Activated CD8-positive, alpha-beta memory T cell treated with anti-CD3 and anti-CD28 coated beads for 24 hours (primary cell): Measurements from ENCODE around the gene PTGER3.

Source experiments
- DNase-seq: peaks from one replicate; pipeline ENCODE4 v3.0.0-alpha.2; 2020

The PTGER3 gene

DNA sequence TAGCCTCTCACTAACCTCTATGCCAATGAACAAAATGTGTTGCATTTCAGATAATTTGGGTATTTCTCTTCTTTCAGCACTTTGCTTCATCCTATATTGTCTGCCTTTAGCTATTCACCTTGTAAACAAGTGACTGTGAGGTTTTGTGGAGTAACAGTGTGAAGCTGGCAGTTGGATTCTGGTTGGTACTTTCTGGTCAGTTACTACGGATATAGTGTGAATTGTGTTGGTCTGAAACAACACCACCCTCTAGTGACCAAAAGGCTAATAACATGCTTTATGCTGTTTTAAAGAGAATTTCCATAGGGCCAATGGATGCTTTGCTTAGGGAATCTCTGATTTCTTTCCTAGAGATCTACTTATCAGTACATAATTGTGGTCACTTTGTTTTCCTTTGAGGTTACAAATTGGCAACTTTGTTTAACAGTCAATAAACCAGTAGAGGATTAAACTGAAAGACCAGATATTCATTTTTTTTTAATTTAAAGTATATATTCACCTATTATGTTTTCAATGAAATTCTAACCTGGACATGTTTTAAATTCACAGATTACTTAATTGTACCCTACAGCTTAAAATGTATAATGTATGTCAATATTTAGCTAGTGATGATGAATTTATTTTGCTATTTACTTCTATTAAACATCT lies 2.5 kb upstream of the PTGER3 start:
- DNase-seq: no peak

DNA sequence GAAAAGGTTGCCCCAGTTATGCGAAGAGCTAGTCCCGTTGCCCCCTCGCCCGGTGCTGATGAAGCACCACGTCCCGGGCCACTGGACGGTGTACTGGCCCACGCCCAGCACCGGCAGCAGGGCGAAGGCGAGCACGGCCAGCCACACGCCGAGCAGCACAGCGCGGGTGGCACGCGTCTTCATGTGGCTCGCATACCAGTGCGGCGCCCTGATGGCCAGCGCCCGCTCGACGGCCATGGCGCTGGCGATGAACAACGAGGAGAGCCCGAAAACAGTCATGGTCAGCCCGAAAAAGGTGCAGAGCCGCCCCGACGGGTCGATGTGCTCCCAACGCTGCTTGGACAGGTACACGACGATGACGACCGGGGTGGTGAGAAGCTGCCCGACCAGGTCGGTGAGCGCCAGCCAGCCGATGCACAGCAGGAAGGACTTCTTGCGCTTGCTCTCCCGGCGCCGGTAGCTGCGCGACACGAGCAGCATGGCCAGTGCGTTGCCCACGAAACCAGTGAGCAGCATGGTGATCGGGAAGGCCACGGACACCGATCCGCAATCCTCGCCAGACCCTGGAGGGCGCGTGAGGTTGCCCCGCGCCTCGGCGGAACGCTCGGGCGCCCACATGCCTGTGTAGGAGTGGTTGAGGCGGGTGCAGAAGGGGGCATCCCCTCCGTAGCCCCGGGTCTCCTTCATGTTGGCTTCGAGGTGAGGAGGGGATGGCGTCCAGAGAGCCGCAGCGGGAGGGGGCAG lies 553 bp downstream of the PTGER3 start:
- peak; percentile 73 for DNase-seq

DNA sequence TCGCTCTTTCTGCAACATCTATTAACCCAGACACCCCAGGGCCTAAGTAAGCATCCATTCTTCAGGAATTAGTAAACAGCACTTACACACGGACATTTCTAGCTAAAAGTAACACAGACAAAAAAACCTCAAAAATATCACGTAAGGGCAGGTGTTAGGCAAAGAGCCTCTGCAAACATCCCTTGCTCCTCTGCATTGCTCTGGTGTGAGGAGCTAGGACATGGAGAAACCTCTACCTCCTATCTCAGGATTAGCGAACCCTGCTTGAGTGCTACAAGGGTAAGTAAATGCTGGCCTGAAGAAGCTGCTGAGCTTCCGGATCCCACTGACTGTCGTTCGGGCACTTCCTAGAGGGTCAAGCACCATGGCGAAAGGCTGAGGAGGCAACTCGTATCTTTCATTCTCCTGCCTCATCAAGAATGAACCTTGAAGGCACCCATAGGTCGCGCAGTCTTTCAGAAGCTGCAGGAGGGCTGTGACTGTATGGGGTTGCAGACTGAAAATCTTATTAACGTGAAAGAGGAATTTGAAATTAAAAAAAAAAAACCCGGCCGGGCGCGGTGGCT lies 2.1 kb downstream of the PTGER3 start:
- no peak for DNase-seq

DNA sequence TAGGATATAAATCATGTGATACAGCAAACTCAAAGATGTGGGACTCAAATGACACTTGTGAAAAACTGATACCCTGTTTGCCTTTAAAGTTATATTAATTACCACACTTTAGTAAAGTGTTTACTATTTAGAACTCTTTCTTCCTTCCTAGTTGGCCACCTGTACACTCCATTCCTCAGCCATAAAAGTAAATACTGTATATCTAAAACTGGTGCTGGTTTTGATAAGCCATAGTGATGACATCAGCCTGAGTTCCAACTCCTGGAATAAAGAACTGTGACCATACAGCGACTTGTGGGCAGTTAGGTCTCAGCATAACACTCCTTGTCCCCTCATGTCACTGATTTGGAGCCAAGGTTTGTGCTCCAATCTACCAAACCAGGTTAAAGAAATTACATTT lies 2.8 kb downstream of the PTGER3 start:
- no peak for DNase-seq

DNA sequence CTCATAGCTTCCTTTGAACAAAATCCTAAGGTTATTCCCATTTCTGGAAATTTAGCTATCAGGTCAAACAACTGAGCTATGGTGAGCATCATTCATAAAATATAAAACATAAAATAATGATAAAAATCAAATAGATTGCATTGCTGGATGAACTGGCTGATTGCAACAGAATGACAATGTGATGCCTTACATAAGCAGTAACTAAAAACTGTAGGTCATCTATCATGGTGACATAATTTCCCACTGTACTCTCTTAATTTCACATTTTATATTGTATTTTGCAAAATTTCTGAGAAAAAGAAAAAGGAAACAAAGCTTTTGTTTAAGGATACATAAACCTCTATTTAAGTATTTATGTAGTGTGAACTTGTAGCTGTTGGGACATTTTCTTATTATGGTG lies 4.6 kb downstream of the PTGER3 start:
- no peak for DNase-seq

DNA sequence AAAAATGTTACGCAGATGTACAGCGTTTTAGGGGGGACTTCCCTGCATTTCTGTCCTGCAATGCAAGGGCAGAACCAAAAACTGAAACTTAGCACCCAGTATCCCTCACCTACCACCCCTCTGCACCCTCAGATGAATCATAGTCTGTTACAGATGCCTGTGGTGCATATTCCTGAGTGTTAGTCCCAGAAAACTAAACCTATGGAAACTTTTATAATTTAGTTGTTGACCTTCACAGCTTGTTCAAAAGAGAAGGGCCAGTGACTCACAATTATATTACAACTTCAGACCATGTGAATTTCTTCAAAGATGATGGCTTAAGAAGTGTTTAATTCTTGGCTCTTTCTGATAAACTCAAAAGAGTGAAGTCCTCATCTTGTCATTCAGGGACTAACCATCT lies 5.8 kb downstream of the PTGER3 start:
- DNase-seq: no peak

DNA sequence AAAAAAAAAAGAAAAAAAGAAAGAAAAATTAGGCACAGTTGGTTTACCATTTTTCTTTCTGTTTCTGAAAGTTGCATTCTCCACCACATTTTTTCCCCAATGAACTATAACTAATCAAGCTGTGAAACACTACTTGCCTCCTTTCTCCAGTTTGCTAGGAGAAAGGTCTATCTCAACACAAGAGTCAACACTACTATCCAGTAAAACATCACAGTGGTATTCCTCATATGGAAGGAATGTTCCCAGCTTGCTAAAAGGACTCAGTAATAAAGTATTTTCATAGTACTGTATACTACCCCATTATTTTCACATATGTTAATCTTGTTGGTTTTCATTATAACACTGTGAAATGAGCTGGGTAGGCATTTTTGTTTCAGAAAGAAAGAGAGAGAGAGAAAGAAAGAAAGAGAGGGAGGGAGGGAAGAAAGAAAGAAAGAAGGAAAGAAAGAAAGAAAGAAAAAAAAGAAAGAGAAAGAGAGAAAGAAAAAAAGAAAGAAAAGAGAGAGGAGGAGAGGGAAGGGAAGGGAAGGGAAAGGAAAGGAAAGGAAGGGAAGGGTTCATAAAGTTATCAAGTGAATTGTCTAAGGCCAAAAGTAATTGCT lies 7.9 kb downstream of the PTGER3 start:
- no peak for DNase-seq

DNA sequence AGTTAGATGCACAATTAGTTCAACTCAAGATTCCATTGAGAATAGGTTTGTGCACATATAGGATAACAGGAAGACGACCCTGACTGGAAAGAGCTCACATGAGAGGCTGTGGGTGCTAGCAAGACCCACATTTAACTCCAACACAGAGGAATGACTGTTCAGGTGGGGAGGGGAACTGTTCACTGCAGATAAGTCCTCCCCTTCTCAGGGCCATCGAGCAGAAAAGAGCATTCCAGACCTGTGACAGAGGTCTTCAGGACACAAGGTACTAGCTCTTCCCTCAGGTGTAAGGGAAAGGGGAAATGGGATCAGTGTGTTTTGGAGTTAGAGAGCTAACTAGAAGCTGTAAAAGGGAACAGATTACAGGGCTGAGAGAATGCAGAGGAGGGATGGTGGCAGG lies 8.7 kb downstream of the PTGER3 start:
- no peak for DNase-seq

DNA sequence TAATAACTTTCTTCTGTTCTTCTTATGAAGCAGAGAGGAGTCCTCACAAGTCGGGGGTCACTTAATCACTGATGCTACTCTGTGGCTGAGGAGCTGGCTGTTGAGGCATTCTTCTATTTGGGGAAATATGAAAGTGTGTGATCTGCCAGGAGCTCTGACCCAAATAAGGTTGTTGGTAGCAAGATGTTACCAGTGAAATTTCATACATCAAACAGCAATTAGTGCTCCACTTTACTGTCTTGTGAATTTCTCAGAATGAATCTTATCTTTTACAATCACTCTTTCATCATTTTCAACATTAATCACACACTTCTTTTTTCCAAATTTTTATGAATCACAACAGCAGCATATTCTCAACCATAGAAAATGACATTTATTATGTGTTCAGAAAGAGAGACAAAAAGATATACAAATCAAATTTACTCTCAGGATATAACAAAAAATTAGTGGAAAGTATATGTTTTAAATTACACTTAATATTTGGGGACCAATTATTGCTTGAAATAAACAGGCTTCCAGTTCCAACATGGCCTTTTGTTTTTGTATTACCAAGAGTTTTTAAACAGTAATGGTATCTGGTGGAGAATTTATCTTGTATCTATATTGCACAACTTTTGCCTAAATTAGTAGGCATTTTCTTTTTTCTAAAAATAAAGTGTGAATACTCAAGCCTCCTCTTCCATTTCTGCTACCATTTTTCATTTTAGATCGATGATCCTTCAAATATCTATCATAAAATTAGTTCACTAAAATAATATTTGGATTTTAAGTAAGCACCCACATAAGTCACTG lies 9.6 kb downstream of the PTGER3 start:
- DNase-seq: no peak

DNA sequence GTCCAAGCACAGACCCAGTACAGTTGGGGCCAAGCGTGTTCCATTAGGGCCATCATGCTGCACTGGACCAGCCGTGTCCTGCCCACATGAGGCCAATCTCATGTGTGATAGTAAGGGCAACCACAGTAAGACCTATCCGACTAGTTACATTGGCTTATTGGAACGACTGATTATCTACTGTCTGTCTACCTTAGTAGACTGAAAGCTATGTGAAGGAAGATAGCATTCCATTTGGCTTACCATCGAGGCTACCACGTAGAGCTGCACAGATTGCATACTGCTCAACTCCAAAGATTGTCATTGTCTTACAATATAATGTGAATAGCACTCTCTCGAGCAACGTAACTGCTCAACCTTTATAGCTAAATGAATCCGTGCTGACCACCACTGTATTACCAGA lies 10.6 kb downstream of the PTGER3 start:
- DNase-seq: no peak

DNA sequence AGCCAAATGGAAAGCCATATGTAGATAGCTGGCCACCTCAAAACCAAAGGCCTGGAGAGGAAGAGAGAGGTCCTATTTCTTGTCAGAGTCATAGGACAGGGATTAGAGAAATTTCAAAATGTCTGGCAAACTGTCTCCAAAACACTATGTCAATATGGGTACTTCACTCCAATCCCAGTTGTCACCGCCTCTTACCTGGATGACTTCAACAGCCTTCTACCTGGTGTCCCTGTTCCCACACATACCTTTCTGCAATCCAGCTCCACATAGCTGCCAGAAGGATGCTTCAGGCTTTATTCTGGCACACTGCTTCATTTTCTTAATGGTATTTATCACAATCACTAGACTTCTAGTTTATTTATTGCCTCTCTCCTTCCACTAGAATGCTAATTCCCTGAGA lies 14.5 kb downstream of the PTGER3 start:
- no peak for DNase-seq

DNA sequence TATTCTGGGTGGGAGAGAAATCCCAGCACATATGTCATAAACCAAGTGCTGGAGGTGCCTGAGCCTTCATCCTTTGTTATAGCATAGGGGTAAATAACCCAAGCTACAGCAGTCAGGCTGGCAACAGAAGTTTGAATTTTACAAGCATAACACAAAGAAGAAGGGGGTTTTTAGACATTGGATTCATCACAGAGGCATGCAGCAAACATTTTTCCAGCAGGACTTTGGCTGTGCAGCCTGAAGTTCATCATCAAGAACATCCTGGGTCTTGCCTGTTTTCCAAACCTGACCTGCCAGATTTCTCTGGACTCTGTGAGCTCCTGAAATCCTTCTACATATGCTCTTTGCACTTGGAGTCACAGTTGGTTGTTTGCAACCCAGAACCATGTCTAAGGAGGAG lies 16.2 kb downstream of the PTGER3 start:
- DNase-seq: no peak

DNA sequence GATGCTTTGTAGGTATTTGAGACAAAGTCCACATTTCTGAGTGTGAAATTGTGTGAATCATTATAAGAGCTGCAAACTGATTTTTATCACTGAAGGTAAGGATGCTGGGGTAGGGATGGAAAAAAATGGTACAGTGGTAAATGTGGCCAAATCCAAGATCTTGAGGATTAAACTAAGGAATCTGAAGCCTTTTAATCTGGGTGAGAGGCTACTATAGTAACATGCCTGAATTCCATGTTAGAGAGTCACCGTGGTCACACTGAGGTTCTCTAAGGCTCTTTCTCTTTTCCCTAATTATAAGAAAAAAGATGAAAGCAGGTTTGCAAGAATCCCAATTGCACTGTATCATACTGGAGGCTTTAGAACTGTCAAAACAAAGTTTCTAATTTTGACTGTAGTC lies 17.6 kb downstream of the PTGER3 start:
- no peak for DNase-seq

DNA sequence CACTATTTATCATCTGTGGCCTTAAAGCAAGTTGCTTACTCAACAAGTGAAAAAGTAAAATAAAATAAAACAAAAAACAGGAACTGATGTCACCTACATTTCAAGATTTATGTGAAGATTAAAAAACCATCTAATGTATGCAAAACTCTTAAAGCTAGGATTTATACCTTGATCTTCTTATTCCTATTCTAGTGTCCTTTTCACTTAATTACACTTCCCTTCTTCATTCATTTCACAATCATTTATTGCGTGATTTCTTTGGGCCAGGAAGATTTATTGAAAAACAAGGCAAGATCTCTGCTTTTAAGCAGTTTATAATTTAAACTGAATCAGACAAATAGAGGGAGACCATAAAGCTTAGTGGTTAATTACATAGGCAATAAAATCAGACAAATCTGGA lies 18.6 kb downstream of the PTGER3 start:
- DNase-seq: no peak

DNA sequence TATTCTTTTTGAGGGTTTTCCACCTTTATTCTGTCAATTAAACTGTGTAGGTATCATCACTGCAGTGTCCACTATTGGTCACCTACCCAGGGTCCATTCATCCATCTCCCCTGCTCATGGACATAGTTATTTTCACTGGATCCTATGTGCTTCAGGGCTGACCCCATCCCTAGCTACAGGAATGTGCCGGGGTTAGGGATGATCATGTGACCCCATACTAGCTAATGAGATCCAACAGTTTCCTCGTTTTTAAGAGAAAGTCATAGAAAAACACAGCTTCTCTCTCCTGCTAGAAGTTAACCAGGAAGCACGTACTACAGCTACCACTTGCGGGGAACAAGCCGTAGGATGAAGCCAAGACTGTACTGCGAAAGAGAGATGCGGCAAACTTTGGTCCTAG lies 19.6 kb downstream of the PTGER3 start:
- no peak for DNase-seq

DNA sequence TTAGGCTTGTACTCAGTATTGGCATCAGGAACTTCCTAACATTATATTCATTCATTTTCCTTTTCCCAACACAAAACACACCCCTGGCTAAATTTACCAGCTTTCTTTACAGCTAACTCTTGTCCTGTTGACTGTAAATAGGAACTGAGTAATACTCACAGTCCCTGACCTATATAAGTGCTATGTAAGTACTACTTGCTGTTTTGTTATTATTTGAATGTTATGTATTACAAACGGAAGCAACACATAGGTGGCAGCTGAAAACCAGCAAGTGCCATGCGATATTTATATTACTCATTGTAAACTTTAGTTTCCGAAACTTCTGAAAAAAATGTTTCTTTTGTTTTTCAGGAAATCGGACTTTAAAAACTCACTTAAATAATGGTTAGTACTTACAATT lies 21.5 kb downstream of the PTGER3 start:
- DNase-seq: no peak

DNA sequence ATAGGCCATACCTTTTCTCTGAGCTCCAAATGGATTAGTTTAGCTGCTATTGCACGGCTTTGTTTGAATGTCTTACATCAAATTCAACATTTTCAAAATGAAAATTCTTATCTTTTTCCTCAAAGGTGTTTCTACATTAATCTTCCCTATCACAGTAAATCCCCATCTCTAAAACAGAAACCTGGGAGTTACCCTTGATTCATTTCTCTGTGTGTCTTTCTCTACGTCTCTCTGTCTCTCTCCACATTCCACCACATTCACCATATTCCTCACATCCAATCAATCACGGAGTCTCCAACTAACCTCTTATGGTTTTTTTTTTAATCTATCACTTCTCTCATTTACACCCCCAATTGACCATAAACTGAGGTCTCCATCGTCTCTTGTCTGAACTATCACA lies 24.1 kb downstream of the PTGER3 start:
- DNase-seq: no peak

DNA sequence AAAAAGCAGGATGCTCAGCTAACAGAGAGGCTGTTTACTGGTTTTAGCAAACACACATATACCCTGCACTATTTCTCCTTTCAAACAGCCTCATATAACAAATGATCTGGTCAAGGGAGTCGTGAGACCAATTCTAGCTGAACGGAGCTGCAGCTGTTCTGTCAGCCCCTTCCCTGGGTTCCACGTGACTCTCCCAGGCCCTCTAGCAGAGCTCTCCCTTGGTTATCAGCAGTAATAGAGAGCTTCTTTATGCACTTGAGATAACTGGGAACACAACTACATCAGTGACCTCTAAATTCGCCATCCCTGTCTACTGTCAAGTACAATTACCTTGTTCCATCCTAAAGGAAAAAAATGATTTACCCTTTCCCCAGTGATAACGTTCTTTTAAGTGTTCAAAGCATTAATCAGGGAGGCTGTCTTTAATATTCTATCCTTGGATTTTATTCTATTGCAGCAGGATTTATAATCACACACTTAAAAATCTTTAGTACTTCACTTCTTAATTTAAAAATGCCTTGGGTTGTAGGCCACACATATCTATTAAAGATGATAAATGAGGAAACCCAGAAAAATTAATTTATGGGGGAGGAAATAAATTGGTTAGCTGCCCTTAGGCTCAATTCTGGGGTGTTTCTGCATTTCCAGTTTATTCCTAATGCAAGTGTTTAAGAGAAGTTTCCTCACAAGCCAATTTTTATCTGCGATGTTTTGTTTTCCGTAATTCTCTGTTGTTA lies 28.2 kb downstream of the PTGER3 start:
- no peak for DNase-seq

DNA sequence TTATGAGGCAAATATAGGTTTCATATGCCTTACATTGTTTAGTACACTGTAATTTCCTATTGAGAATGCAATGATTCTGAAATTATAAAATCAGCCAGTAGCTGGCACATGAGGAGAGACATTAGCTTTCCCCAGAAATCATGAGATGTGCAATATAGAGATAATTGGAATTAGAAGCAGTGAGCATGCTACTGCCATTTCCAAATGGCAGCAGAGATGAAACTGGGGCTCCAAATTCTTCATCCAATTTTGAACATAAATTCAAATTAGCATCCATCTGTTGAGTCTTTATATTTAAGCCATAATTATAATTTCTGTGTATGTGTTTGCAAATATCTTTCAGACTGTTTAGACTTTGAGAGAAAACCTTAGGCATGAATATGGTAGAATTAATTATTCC lies 28.8 kb downstream of the PTGER3 start:
- DNase-seq: no peak

DNA sequence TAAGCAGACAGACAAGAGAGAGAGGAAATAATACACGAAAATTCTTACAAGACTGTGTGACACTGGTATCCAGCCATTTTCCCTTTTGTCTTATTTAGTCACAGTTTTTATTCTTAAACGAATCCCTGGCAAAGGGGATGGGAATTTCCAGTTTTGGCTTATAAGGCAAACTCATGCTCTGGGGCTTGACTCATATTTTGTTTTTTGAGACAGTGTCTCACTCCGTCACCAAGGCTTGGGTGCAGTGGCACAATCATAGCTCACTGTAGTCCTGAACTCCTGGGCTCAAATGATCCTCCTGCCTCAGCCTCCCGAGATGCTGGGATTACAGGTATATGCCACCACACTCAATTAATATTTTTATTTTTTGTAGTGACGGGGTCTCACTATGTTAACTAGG lies 31.9 kb downstream of the PTGER3 start:
- no peak for DNase-seq

DNA sequence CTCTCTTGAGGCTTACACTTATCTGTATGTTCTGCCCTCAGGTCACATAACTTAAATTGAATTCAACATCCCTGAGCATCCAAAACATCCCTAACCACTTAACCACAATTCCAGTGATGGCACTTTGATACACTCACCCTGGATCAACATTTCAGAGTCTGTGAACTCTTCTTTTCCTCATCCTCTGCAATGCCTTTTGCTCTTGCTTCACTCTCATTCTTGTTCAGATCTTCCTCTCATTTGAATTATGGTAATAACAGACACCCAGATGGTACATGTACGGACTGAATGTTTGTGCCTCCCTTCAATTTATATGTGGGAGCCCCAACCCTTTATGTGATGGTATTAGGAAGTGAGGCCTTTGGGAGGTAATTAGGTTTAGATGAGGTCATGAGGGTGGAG lies 33.4 kb downstream of the PTGER3 start:
- DNase-seq: no peak

DNA sequence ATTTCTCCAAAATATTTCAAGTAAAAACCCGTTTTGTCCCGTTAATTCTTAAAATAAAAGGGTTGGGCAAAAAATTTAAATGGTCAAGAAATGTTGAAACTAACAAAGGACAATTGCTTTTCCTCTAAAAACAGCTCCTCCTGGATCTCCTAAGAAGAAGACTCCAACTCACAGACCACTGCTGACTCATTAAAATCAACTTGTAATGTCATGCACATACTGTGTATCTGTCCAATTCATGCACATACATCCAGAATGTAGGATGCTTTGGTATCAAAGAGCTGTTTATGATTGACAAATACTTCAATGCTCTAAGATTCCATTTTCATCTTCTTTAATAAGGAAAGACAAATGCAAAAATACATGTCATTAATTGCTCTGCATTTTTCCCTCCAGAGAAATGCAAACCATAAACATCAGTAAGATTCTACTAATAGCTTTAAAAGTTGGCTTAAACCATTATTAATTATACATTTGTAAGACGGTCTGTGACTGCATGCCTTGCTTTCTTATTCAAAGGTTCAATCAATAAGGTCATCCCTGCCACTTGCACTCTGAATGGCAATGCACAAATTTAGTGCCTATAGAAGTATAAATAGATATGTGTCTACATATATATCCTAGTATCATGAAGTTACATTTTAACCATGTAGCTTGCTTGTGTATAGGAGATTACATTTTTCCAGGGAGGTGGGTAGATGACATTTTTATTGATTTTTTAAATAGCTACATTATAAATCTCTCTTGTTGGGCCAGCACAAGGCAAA lies 44.7 kb downstream of the PTGER3 start:
- no peak for DNase-seq
